ENCODE data around the gene RPN2.
A peak's percentile ranks its signal among the peaks of the same experiment; 100 is the strongest.

The RPN2 gene

GRCh38 chr20:37219751-37220668 is 40.9 kb downstream of the RPN2 start:
- no peak for DNase-seq

DNA sequence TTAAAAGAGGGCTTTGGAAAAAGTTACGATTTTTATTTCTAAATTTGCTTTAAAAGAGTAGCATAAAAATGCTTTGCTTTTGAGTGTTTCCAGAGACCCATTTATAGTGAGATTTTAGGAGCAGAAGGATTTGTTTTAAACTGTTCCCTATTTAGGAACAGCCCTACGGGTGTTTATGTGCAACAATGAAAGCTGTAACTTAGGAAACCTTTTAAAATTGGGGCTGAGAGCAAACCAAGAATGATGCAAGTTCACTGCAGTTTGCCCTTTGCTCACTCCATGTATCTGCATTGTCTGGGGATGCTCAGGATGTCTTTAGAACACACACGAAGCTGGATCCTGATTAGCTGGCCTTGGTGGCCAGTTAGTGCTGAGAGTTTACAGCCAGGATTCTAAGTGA is 41.6 kb downstream of the RPN2 start:
- no peak for DNase-seq

GRCh38 chr20:37222086-37222485 is 43.0 kb downstream of the RPN2 start:
- DNase-seq, result no peak

DNA sequence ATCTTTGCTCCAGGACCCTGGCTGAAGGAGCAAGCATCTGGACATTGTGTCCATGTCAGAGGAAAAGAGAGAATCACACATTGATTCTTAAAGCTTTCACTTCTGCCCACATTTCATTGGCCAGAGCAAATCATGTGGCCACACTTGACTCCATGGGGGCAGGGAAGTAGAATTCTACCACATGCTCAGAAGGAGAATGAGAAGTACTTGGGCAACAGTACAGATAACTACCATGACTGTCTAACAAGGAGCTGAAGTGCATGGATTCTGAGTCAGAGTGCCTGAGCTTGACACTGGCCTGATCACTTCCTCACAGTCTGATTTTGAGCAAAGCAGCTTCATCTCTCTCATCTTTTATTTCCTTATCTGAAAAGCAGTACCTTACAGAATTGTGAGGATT is 43.9 kb downstream of the RPN2 start:
- peak; percentile 20 for DNase-seq

DNA sequence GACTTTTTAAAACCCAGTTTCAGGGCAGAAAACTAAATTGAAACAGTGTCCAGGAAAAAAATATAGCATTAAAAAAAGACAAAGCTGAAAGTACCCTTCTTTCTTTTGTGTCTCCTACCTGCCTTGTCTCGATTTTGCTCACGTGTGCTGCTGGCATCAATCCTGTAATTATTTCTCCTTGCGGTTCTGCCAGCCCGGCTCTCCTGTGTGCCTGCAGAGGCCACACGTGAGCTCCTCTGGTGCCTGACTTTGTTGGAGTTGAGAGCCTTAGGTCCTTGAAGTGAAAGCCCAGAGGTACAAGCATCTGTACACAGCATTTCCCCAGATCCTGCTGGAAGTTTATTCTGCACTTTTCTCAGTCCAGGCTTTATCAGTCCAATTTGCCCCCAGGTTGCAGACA is 46.0 kb downstream of the RPN2 start:
- DNase-seq, result no peak

DNA sequence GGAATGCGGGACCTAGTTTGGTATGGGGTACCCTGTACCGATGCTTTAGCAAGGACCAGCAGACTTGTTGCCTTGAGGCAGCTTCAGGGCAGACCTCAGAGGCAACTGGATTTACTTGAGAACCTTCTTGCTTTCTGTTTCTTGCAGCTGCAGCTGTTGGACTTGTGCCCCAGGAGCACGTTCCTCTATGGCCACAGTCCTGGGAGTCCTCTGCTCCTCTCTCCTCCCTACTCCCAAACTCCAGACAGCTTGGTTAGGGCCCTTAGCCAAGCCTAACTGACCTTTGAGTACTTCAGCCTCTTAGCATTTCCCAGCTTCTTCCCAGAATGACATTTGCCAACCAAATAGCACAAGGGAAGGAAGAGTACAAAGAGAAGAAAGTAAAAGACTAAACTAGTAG is 47.8 kb downstream of the RPN2 start:
- no peak for DNase-seq

GRCh38 chr20:37228082-37228481 is 49.0 kb downstream of the RPN2 start:
- no peak for DNase-seq

DNA sequence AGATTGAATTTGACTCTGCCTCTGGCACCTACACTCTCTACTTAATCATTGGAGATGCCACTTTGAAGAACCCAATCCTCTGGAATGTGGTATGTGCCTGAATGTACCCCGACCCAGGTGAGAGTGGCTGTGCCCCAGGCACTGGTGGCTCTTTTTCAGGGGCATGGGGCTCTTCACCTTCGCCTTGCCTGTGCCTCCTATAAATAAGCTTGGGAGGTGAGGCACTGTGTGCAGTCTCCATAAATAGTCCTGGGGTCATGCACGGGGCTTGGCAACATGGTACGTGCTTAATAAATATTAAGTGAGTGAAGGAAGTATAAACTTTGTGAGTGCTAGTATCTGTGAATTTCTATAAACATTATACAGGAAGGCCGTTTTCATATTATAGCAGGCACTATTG is 49.5 kb downstream of the RPN2 start:
- no peak for DNase-seq

DNA sequence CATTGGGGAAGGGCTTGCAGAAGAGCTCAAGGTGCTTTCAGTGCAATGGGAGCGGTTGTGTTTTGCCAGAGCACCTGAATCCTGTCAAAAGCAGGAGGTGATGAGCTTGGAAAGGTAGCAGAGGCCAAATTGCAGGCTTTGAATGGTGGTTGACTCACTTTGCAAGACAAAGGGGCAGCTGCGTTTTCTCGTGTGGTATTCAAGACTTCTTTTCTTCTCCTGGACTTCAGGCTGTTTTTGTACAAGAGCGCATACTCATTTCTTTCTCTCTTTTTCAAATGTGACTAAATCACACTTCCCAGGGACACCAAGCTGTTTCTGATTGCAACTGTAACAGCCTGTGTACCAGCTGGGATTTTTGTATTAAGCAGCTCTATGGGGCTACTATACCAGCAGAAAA is 50.2 kb downstream of the RPN2 start:
- no peak for DNase-seq

- no peak for DNase-seq
Measured at GRCh38 chr20:37230200-37230599, 51.1 kb downstream of the RPN2 start.

DNA sequence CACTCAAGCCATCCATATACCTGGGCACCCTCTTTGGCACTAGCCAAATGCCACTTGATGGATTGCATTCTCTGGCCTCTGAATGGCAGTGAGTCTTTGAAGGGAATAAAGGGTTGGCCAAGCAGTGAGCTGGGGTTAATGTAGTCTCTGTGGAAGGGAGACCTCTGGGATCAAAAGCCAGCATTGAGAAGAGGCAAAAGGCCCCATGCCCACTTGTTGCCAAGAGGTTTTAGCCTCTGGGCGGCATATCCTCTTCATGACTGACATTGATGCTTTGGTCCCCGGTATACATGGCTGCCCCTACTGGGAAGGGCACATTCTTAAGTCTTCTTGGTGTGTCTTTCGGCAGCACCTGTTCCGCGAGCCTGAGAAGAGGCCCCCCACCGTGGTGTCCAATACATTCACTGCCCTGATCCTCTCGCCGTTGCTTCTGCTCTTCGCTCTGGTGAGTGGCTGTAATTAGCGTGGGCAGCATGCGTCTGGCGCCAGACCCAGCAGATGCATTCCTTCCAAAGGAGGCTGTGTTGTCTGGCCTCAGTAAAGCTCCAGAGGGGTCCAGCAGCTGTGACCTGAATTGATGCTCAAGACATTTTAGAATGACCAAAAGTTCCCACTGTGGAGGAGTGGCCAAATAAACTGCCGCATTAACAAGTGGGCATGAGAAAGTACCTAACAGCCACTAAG is 53.0 kb downstream of the RPN2 start:
- DNase-seq, result no peak

- DNase-seq, result no peak
Measured at GRCh38 chr20:37233548-37234253, 54.6 kb downstream of the RPN2 start.

DNA sequence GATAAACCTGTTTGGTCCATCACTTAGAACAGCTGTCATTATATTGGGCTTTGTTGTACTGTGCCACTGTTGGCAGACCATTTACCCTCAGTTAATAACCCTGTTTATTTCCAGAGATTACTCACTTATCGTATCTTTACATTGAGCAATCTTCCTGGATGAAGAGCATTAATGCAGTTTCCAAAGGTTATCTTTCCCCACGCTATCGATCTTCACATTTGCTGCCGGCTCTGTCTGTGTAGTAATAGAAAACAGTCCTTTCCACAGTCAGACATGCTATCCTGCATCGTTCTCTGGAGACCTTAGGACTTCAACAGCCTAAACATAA is 55.1 kb downstream of the RPN2 start:
- no peak for DNase-seq

- no peak for DNase-seq
Measured at GRCh38 chr20:37235065-37235464, 55.9 kb downstream of the RPN2 start.

DNA sequence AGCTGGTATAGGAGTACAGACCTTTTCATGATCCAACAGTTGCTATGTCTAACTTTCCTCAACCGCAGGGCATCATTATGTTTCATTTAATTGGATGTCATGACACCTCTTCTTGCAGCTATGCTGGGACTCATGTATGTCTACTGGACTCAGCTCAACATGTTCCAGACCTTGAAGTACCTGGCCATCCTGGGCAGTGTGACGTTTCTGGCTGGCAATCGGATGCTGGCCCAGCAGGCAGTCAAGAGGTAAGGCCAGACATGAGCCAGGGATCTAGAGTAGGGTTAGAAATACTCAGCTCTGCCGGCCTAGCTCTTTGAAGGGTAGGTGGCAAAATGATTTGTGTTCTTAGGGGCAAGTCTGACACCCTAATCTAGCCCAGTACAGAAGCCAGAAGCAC is 57.3 kb downstream of the RPN2 start:
- DNase-seq, result no peak

DNA sequence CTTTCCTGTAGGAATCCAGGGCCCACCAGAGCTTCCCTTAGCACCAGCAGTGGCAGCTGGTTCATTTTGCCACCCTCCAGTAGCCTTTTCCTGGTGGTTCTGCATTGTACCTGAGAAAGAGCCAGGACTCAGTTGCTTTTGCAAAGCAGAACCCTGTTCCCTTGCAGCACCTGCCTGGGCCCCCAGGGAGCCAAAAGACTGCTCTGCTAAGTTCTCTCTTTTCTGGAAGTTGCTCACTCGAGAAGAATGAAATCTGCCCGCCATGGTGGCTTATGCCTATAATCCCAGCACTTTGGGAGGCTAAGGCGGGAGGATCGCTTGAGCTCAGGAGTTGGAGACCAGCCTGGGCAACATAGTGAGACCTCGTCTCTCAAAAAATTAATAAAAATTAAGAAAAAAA is 58.5 kb downstream of the RPN2 start:
- no peak for DNase-seq

DNA sequence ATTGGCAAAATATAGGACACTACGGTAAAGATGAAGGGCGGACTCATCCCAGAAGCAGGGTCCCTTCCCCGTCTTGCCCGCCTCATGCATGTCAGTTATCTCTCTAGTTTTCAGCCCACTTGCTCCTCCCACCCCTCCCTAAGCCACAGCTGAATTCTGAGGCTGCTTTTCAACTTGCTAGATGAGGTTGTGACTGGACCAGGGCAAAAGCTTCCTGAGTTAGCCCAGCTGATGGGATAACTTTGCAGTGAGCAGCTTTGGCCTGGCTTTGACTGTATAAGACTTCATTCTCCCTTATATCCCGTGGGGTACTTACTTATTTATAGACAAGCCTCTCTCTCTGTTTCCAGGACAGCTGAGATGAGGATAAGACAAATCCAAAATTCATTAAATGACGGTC is 59.3 kb downstream of the RPN2 start:
- no peak for DNase-seq

GRCh38 chr20:37238935-37239451 is 59.9 kb downstream of the RPN2 start:
- DNase-seq, result no peak

- DNase-seq, result no peak
Measured at GRCh38 chr20:37240337-37241067, 61.4 kb downstream of the RPN2 start.

DNA sequence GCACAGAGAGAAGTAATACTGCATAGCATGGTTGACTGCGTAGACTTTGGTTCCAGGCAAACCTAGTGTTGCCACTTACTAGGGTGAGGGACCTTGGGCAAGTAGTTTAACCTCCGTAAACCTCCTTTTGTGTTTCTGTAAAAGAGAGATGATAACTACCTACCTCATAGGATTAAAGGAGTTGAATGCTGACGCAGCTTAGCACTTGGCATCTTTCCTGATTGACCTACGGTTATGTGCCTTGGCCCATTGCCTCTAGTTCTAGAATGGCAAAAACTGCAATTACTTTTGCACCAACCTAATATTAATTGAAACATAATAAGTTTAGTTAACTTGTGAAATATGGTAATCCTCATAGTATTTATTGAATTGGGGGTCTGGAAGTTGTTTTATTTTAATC is 63.4 kb downstream of the RPN2 start:
- no peak for DNase-seq

GRCh38 chr20:37243076-37243936 is 64.2 kb downstream of the RPN2 start:
- DNase-seq, result no peak

Measured in CD4-positive, alpha-beta T cell treated with Interleukin-21 for 1 hour (primary cell).